GM21360 (cell line): ENCODE data around the gene ADAMTSL3.
"Not testable (repeated sequence)": the region's sequence is repeated elsewhere in the genome, so short reads cannot be mapped to it uniquely, and the experiment has no call there.

Source experiments
- ATAC-seq: cut with Tn5 transposase; IDR thresholded peaks from one replicate; pipeline ENCODE4 v1.9.1; 2021; ENCODE audit warnings: mild to moderate bottlenecking, moderate library complexity; ENCODE audit not compliant: unreplicated experiment

Gene ADAMTSL3

DNA sequence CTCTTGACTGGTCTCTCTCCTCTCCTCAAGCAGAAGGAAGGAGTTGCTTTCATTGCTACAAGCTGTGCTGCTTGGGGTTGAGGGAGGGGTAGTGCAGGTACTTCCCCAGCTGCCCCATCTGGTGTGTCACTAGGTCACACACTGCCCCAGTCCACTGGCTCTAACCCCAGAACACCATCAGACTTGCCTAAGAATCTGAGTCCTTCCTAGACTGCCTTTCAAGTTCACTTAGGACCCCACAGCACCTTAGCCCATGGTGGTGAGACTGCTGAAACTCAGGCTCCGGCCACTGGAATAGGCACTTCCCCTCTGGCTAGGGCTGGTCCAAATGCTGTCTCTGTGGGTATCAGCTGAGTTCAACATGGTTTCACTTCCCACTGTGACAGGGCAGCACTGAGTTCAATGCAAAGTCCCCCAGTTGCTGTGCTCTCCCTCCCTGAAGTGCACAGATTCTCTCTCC lies 301.9 kb downstream of the ADAMTSL3 start:
- peak; percentile 96 for ATAC-seq

DNA sequence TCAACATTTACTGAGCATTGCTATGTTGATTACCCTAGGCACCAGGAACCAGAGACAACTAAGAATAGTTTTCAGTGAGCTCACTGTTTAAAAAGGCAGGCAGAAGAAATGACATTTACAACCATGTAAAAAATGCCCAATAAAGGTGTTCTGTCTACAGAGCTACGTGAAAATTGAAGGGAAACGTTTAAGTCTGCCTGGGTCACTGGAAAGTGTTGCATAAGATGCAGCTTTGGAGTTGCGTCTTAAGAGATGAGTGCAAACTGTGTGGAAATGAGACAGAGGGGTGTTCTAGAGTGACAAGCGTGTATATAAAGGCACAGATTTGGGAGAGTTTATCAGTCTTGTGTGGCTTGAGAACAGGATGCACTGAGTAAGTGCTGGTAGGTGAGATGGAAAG lies 303.0 kb downstream of the ADAMTSL3 start:
- no peak for ATAC-seq

DNA sequence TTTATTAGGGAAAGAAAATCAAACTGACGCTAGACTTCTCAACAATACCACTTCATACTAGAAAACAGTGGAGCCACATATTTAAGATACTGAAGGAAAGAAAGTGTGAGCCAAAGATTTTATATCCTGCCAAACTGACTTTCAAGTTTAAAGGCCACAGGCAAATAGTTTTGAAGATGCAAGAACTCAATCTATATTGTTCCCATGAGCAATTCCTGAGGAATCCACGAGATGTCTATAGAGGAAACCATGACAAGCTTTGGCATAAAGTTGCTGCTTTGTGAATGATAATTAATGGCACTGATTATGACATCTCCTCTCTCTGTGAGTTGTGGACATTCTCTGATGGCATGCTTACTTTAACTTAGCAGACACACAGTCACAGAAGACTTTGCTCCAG lies 305.6 kb downstream of the ADAMTSL3 start:
- no peak for ATAC-seq

DNA sequence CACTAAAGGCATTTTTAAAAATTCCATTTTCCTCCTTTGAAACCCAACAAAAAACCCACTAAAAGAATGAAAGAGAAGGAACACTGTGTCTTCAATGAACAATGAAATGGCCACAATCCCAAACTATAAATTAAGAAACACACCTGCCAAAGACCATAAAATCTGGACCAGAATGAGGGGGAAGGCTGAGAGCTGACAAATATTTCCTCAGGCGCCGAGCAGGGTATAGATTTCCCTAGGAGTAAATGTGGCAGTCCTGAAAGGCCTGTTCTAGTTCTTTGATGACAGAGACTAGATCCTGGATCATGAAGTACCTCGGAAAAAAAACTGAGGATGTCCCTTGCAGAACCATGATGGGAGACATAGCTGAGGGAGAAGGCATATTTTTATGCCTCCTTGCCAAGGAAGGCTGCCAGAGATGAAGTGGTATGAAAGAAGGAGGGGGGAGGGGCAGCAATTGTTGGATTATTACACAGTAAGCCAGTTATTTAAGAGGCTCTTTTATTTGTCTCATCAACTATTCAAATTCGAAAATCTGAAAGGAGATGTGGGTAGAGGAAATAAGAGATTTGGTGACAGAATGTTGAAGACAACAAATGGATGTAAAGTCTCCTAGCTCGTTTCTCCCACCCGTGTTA lies 306.4 kb downstream of the ADAMTSL3 start:
- ATAC-seq = no peak

DNA sequence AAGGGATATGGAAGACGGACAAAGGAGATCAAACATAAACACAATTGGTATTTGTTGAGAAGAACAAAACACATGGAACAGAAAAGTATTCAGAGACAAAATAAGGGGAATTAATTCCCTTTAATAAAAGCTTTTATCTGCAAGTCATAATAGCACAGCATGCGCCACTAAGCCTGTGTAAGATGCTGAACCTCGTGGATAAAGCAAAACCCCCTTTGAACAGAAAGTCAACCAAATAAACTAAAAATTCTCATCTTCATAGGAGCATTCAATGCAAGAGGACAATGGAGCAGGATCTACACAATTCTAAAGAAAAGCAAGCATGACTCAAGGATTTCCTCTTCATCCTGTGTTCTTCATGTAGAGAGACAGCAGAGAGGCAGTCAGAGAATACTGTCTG lies 307.4 kb downstream of the ADAMTSL3 start:
- no peak for ATAC-seq

DNA sequence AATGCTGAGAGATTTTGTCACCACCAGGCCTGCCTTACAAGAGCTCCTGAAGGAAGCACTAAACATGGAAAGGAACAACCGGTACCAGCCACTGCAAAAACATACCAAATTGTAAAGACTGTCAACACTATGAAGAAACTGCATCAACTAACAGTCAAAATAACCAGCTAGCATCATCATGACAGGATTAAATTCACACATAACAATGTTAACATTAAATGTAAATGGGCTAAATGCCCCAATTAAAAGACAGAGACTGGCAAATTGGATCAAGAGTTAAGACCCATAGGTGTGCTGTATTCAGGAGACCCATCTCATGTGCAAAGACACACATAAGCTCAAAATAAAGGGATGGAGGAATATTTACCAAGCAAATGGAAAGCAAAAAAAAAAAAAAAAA lies 311.0 kb downstream of the ADAMTSL3 start:
- ATAC-seq = not testable (repeated sequence)

DNA sequence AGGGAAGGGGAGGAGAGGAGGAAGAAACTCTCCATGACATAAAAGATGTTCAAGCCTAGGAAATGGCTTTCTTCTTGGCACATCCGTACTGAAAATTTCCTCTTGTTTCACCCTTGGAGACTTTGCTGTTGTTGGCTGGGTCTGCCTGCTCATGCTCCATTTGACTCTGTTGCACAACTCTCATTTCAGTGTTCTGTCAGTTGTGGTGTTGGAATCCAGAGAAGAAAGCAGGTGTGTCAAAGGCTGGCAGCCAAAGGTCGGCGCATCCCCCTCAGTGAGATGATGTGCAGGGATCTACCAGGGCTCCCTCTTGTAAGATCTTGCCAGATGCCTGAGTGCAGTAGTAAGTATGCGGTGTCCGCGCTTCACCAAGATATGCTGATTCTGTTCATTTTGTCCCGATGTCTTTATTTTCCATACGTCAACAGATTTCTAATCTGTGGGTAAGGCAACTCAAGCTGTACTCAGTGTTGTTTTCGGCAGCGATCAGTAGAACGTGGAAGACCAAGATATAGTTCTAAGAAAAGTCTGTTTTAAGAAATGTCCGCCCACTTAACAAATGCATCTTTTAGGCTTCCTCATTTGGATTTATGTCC lies 316.5 kb downstream of the ADAMTSL3 start:
- no peak for ATAC-seq

DNA sequence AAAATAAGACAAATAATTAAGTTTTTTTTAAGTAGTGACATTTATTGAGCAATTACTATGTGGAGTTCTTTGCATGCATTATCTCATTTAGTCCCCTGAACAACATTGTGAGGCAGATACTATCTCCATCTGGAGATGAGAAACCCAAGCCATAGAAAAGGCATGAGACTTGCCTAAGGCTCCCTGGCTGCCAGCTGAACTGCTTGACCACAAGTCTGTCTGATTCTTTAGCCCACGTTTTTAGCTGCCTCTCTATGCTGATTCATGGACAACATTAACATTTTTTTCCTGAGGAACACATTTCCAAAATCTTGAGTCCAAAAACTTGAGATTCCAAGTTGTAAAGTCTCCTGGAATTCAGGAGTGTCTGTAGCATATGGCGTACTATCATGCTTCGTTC lies 318.1 kb downstream of the ADAMTSL3 start:
- ATAC-seq = no peak

DNA sequence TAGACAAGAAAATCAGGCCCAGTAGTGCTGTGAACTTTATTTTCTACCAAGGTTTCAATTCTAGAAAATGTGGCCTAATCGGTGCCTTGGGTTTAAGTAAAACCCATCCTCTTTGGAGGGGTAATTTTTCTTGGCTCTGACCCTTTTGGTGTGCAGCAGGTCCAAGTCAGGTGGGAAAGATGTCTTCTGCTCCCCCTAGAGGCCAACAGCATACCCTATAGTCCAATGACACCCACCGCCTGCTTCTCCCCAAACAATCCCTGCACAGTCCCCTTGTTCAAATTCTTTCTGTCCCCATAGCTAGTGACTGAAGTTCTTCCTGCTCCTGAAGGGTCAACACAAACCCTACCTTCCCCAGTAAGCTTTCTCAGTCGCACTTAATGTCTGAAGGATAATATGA lies 319.9 kb downstream of the ADAMTSL3 start:
- ATAC-seq = no peak

DNA sequence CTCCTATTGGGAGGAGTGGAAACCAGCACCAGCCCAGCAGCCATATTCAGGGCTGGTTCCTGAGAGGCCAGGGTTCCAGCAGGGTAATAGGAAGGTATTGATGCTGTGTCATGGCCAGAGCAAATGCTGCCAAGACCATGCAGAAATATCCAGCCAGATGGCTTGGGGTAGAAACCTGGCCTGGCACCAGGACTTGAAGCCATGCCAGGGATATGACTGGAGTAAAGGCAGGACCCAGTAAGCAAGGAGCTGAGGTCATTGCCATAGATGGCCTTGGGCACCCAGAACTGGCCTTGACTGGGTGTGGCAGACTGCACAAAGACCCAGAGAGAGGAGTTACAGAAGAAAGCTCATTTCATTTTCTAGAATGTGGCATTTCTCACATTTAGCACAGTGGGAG lies 324.1 kb downstream of the ADAMTSL3 start:
- no peak for ATAC-seq

DNA sequence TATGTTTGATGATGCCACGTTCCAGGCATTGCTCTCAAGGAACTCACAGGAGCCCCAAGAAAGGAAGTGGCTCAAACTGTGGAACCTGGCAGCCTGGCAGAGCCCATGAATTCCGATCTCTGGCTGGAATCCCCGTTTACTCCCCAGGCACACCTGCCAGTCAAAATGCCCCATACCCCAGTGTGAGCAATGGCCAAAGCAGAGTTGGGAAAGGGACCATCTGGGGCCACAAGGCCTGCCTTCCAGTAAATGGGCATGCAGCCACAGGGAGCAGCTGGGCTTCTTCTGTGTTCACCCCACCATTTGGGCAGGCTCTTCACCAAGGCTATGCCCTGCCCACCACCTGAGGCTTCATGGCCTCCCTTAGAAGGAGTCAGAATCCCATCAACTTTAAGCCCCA lies 324.7 kb downstream of the ADAMTSL3 start:
- no peak for ATAC-seq

DNA sequence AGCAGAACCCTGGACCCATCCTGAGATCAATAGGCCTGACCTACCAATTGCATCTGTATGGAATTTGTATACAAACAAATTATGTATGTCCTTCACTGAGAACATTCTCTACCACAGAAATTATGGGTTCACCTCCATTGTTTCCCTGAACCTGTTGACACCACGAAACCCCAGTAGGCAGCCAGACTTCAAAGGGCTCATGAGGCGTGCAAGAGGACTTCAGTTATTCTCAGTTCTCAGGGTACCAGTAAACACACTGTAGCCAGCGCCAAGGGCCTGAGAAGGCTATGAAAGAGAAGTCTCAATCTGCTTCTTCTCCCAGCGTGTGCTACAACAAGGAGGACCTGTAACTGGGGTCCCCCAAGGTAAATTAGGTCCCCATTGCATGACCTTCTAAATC lies 326.7 kb downstream of the ADAMTSL3 start:
- peak; percentile 63 for ATAC-seq

DNA sequence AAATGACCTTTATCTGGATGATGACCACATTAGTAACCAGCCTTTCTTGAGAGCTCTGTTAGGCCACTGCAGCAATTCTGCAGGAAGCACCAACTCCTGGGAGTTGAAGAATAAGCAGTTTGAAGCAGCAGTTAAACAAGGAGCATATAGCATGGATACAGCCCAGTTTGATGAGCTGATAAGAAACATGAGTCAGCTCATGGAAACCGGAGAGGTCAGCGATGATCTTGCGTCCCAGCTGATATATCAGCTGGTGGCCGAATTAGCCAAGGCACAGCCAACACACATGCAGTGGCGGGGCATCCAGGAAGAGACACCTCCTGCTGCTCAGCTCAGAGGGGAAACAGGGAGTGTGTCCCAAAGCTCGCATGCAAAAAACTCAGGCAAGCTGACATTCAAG lies 328.8 kb downstream of the ADAMTSL3 start:
- no peak for ATAC-seq

DNA sequence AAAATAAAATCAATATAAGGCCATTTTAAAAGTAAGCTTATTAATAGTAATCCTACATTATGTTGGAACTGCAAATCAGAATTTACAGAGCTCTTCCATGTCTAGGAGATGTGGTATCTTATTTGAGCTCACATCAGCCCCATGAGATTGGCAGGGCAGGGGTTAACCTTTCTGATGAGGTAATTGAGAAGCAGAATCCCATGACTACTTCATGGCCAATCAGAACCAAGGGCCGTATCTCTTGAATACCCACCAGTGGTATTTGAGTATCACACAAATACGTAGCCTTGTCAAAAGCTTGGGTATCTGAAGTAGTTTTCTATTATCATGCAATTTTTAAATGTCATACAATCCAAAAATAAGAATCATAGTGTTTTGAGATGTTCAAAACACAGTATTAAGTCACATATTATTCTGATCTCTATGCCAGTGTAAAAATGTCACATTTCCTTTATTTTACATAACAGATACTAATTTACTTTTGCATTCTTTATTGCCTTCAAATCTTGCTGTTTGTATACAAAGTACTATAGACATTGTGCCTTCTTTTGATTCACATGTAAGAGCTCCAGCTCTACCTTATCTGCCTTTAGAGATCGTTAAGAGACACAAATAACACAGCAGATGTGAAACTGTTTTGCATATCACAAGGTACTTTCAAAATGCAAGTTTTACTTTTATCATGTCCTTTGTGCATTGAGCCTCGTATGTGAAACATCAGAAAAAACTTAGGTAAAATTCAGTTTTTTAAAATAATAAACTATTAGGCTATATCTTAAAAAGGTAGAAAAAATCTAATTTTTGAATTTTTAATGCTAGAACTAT lies 329.9 kb downstream of the ADAMTSL3 start:
- ATAC-seq = peak; percentile 66

DNA sequence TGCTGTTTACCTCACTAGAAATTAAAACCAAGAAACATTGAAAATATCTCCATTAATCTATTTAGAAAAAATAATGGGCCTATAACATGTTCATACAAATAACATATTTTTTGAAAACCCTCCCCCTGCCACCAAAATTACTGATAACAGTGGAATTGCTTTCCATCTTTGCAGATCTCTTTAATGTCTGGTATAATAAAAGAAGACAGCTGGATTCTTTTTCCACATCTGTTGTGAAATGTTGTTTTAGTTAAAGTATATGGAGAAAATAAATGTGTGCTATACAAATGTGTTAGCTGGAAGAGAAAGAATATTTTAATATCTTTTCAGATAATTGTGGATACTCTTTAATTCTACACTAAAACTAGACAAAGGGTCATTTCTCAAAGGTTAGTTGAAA lies 330.7 kb downstream of the ADAMTSL3 start:
- no peak for ATAC-seq

DNA sequence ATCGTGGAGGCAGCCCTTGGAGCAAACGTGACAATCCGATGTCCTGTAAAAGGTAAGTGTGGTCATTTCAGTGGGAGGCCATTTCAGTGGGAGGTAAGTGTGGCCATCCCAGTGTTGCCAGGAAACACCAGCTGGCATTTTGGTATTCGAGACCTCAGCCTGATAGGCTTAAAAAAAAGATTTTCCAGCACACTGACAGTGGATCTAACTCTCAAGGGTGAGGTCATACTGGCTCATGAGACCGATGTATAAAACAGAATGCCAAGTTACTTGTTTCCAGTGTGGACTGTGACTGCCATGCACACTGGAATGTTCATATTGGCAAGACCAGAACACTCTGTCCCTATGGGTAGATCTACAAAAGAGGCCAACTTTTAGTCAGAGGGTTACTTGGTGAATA lies 337.2 kb downstream of the ADAMTSL3 start:
- ATAC-seq = no peak

DNA sequence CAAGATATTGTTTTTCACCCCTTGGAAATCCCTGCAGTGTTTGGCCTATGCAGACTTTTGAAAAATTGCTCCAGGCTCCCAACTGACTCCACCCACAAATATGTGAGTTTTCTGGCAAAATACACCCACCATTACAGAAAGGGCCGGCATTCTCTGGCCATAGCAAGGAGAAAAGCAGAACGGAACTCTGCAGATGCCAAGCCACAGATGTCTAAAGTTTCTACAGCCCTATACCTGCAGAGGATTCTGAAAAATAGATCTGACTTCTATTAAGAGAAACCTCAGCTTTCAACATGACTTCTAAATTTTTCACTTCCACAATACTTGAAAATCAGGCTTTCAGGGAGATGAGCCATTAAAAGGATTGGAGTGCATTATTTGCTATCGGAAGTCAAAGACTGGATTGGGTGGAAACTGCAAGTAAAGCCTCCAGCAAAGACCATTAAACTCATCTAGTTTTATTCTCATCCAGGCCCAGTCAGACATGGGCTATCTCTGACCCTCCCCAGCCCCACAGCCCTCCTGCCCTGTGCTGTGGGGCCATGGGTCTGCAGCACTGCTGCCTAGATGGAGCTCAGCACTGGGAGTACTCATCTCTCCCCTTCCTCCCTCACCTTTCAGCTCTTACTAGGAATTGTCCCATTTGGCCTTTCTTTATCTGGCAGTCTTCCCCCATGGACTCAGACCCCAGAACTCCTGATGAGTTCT lies 338.6 kb downstream of the ADAMTSL3 start:
- peak; percentile 78 for ATAC-seq

DNA sequence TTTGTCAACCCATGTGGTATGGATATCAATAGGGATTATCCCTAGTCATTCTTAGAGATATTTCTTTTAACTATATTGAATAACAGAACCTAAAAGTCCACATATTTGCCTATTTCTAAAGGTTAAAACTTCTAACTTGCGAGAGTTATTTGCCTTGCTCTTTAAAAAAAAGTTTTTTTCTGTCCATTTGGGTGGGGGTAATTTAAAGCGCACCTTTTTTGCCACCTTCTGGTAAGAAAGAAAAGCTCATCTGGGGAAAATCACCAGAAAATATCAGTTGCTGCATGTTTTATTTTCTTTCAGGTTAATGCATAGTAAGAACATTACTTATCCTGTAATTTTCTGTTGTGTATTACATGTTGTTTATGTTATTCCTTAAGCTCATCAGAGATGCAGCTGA lies 339.7 kb downstream of the ADAMTSL3 start:
- no peak for ATAC-seq

DNA sequence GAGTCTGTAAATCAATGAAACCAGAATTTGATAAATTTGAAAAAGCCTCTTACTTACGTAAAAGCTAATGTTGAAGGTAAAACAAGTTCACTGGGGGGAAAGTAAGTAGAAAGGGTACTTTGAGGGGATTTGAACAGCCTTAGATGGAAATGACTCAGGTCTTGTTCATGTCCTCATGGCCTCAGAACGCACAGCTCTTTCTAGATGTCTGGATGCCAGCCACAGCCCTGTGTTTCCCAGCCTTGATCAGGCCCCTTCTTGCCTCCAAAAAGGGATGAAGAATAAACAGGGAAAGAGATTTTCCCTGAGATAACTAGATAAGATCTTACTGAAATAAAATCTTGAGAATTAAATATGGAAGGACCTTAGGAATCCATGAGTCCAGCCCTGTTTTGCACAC lies 344.6 kb downstream of the ADAMTSL3 start:
- ATAC-seq = no peak

DNA sequence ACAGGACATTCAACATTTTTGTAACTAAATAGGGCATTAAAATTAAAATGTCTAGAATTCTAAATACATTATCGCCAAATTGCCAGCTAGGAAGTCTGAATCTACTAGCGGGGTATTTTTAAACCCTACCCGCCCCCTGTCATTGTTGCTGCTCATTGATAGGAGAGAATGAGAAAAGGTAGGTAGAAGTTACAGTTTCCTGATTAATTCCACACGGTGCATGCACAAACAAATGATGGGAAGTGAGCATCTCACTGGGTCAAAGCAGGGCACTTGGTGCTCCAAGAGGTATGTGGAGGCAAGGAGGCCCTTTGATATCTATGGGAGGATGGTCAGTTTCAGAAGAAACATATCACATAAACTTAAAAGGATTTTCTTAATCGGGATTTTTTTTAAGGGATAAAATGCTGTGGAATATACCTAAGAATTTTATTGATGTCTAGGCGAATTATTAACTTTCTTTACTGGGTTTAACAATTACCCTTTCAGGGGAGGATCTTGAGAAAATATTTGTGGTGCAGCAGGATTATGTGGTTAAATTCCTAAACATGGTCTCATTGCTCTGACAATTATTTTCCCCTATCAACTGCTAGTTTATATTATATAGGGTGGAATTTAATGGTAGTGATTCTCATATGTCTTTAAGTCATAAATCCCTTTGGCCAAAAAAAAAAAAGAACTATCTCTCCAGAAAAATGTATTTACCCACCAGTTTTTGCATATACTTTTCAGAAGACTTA lies 345.6 kb downstream of the ADAMTSL3 start:
- ATAC-seq = no peak

DNA sequence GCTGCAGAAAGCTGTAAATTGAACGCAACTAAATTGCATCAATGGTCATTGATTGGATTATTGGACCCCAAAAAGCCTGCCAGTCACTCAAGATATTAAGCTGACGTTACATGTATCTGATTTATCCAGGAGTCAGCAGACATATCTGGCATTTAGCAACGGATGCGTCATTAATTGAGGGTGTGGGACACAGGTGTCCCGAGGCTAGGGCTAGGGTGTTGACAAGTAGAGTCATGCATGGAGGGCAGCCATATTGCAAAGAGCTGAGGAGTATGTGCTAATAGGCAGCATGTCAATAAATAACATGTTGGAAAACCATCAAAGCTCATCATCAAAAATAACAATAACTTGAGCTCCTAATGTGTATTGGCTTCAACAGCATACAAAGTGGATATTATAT lies 347.1 kb downstream of the ADAMTSL3 start:
- ATAC-seq = no peak
